Astrocyte (in vitro differentiated cells and primary cell): ENCODE results near the gene DCLK2. TPM values are rescaled to one million over a fixed set of nuclear protein-coding genes. Genes with fewer than 3 reads are reported as not detected.

ENCODE experiments used
- DNase-seq: peaks from one replicate; pipeline ENCODE4 v3.0.0-alpha.2; 2010; ENCODE audit warnings: low read depth
- FAIRE-seq: peaks from 2 replicates; lab custom pipeline; 2011; peaks lifted over from hg19 to GRCh38; lab: Jason Lieb, UNC
- H2AFZ ChIP-seq: 2 replicates; pipeline ENCODE4 v1.6.0; 2012; ENCODE audit warnings: low read depth, low read length, inconsistent platforms
- H3K27ac ChIP-seq: 2 replicates; pipeline ENCODE4 v1.5.1; 2011; ENCODE audit warnings: low read depth, low read length, inconsistent platforms
- H3K27me3 ChIP-seq: 2 replicates; pipeline ENCODE4 v1.6.0; 2011; ENCODE audit warnings: low read length, inconsistent platforms; ENCODE audit not compliant: insufficient read depth
- H3K36me3 ChIP-seq: 2 replicates; pipeline ENCODE4 v1.5.1; 2011; ENCODE audit warnings: low read length, inconsistent platforms; ENCODE audit not compliant: insufficient read depth
- H3K4me1 ChIP-seq: 2 replicates; pipeline ENCODE4 v1.5.1; 2011; ENCODE audit warnings: low read length, inconsistent platforms; ENCODE audit not compliant: insufficient read depth
- H3K4me2 ChIP-seq: 2 replicates; pipeline ENCODE4 v1.6.0; 2012; ENCODE audit warnings: low read length, inconsistent platforms
- H3K4me3 ChIP-seq: 2 replicates; pipeline ENCODE4 v1.5.1; 2011; ENCODE audit warnings: low read depth, mild to moderate bottlenecking, low read length, inconsistent platforms; ENCODE audit not compliant: insufficient read depth
- H3K79me2 ChIP-seq: 2 replicates; pipeline ENCODE4 v1.6.0; 2012; ENCODE audit warnings: mild to moderate bottlenecking, low read length, inconsistent platforms; ENCODE audit not compliant: insufficient read depth
- H3K9ac ChIP-seq: 2 replicates; pipeline ENCODE4 v1.6.0; 2012; ENCODE audit warnings: mild to moderate bottlenecking, low read length, inconsistent platforms
- H3K9me3 ChIP-seq: 2 replicates; pipeline ENCODE4 v1.5.1; 2012; ENCODE audit warnings: low read depth, mild to moderate bottlenecking, low read length, inconsistent platforms; ENCODE audit not compliant: insufficient read depth
- H4K20me1 ChIP-seq: 2 replicates; pipeline ENCODE4 v1.6.0; 2012; ENCODE audit warnings: low read length, inconsistent platforms; ENCODE audit not compliant: insufficient read depth
- H3K27ac Mint-ChIP-seq: one replicate; pipeline ENCODE4 v1.8.0; 2021; ENCODE audit warnings: mild to moderate bottlenecking, mixed read lengths; ENCODE audit not compliant: unreplicated experiment
- H3K27me3 Mint-ChIP-seq: one replicate; pipeline ENCODE4 v1.8.0; 2021; ENCODE audit warnings: low read depth, mixed read lengths; ENCODE audit not compliant: unreplicated experiment
- H3K36me3 Mint-ChIP-seq: one replicate; pipeline ENCODE4 v1.8.0; 2021; ENCODE audit warnings: low read depth, mixed read lengths; ENCODE audit not compliant: unreplicated experiment
- H3K4me1 Mint-ChIP-seq: one replicate; pipeline ENCODE4 v1.8.0; 2021; ENCODE audit warnings: low read depth, mixed read lengths; ENCODE audit not compliant: unreplicated experiment
- H3K4me3 Mint-ChIP-seq: one replicate; pipeline ENCODE4 v1.8.0; 2021; ENCODE audit warnings: mild to moderate bottlenecking, moderate library complexity, mixed read lengths; ENCODE audit not compliant: unreplicated experiment
- H3K9me3 Mint-ChIP-seq: one replicate; pipeline ENCODE4 v1.8.0; 2021; ENCODE audit warnings: mild to moderate bottlenecking, mixed read lengths; ENCODE audit not compliant: unreplicated experiment
- CTCF ChIP-seq: IDR thresholded peaks from 2 replicates; pipeline ENCODE4 v1.5.1; 2011; ENCODE audit warnings: low read depth, mild to moderate bottlenecking, inconsistent platforms, low read length, moderate library complexity; ENCODE audit not compliant: insufficient read depth
- EZH2 ChIP-seq: IDR thresholded peaks from 2 replicates; pipeline ENCODE4 v1.6.1; 2012; ENCODE audit warnings: mild to moderate bottlenecking, low read length, inconsistent platforms; ENCODE audit not compliant: insufficient read depth
- total RNA-seq: library from RNA; stranded (reverse); gene quantifications from 2 replicates; pipeline ENCODE4 v1.2.1, GENCODE V29; 2021

Gene DCLK2
- total RNA-seq, 1 donor from 2014 or later: 6.2 TPM

- H3K36me3 ChIP-seq: no peaks in the 10 kb centered on the region
- H3K4me1 Mint-ChIP-seq: peaks cover 50% of the 10 kb centered on the region
- no peaks in the 10 kb centered on the region for H3K27me3 ChIP-seq
- TF ChIP-seq CTCF (no peak), EZH2 (no peak)
- no peak overlapping the region for H2AFZ ChIP-seq
- H3K79me2 ChIP-seq: no peaks in the 10 kb centered on the region
- peaks cover 3% of the 10 kb centered on the region for H3K36me3 Mint-ChIP-seq
- FAIRE-seq (peak; percentile 72), DNase-seq (peak; percentile 98)
- no peaks in the 10 kb centered on the region for H4K20me1 ChIP-seq
- H3K4me3 Mint-ChIP-seq: peak overlapping the region; percentile 11
- no peaks in the 10 kb centered on the region for H3K9me3 Mint-ChIP-seq
- H3K4me1 ChIP-seq: peaks cover 44% of the 10 kb centered on the region
- H3K9me3 ChIP-seq: no peaks in the 10 kb centered on the region
- peak overlapping the region; percentile 71 for H3K4me2 ChIP-seq
- no peaks in the 10 kb centered on the region for H3K27me3 Mint-ChIP-seq
- peak overlapping the region; percentile 97 for H3K27ac ChIP-seq
- H3K27ac Mint-ChIP-seq: peak overlapping the region; percentile 93
- peak overlapping the region; percentile 13 for H3K4me3 ChIP-seq
- H3K9ac ChIP-seq: peak overlapping the region; percentile 77
Observed at GRCh38 chr4:150283689-150284088, 205.4 kb downstream of the DCLK2 start.

- Histone ChIP-seq H3K27me3 (no peaks in the 10 kb centered on the region), H3K27ac (no peak overlapping the region), H3K4me3 (no peak overlapping the region), H3K79me2 (no peaks in the 10 kb centered on the region), H3K9ac (no peak overlapping the region), H4K20me1 (no peaks in the 10 kb centered on the region), H3K4me2 (no peak overlapping the region), H2AFZ (no peak overlapping the region), H3K36me3 (no peaks in the 10 kb centered on the region), H3K4me1 (peaks cover 19% of the 10 kb centered on the region), H3K9me3 (no peaks in the 10 kb centered on the region)
- Mint-ChIP-seq H3K27me3 (no peaks in the 10 kb centered on the region), H3K27ac (no peak overlapping the region), H3K4me1 (peaks cover 24% of the 10 kb centered on the region), H3K4me3 (no peak overlapping the region), H3K9me3 (no peaks in the 10 kb centered on the region), H3K36me3 (peaks cover 3% of the 10 kb centered on the region)
- no peak for TF ChIP-seq CTCF
- no peak for TF ChIP-seq EZH2
- DNase-seq (no peak), FAIRE-seq (peak; percentile 41)
Observed at GRCh38 chr4:150286656-150287055, 208.4 kb downstream of the DCLK2 start.

GRCh38 chr4:150289198-150289597 lies 211.0 kb downstream of the DCLK2 start:
- no peak overlapping the region for H3K4me3 ChIP-seq

More at GRCh38 chr4:150289198-150289597, 211.0 kb downstream of the DCLK2 start:
- DNase-seq (no peak), FAIRE-seq (no peak)
- Mint-ChIP-seq H3K4me1 (peaks cover 5% of the 10 kb centered on the region), H3K36me3 (no peaks in the 10 kb centered on the region), H3K9me3 (no peaks in the 10 kb centered on the region), H3K27ac (no peak overlapping the region), H3K4me3 (no peak overlapping the region), H3K27me3 (no peaks in the 10 kb centered on the region)
- H2AFZ ChIP-seq: no peak overlapping the region
- no peak overlapping the region for H3K27ac ChIP-seq
- no peak overlapping the region for H3K4me2 ChIP-seq
- H3K79me2 ChIP-seq: no peaks in the 10 kb centered on the region
- no peaks in the 10 kb centered on the region for H3K27me3 ChIP-seq
- peaks cover 6% of the 10 kb centered on the region for H3K4me1 ChIP-seq
- no peak for TF ChIP-seq CTCF
- no peaks in the 10 kb centered on the region for H3K9me3 ChIP-seq
- H3K9ac ChIP-seq: no peak overlapping the region
- H4K20me1 ChIP-seq: no peaks in the 10 kb centered on the region
- H3K36me3 ChIP-seq: no peaks in the 10 kb centered on the region
